ENCODE data around the gene PPP6R2.

Gene PPP6R2

GRCh38 chr22:50445071-50445879 lies 102.1 kb downstream of the PPP6R2 start:
- TF ChIP-seq GATA2 (IDR thresholded peaks at IDR 0.05; ENCODE audit: low read depth, low read length) (no peak), GATA3 (IDR thresholded peaks at IDR 0.05; ENCODE audit: low read depth, low read length) (no peak)

GRCh38 chr22:50445880-50446707 lies 103.0 kb downstream of the PPP6R2 start:
- no peak for TF ChIP-seq GATA2 (IDR thresholded peaks at IDR 0.05; ENCODE audit: low read depth, low read length)
- no peak for TF ChIP-seq GATA3 (IDR thresholded peaks at IDR 0.05; ENCODE audit: low read depth, low read length)

DNA sequence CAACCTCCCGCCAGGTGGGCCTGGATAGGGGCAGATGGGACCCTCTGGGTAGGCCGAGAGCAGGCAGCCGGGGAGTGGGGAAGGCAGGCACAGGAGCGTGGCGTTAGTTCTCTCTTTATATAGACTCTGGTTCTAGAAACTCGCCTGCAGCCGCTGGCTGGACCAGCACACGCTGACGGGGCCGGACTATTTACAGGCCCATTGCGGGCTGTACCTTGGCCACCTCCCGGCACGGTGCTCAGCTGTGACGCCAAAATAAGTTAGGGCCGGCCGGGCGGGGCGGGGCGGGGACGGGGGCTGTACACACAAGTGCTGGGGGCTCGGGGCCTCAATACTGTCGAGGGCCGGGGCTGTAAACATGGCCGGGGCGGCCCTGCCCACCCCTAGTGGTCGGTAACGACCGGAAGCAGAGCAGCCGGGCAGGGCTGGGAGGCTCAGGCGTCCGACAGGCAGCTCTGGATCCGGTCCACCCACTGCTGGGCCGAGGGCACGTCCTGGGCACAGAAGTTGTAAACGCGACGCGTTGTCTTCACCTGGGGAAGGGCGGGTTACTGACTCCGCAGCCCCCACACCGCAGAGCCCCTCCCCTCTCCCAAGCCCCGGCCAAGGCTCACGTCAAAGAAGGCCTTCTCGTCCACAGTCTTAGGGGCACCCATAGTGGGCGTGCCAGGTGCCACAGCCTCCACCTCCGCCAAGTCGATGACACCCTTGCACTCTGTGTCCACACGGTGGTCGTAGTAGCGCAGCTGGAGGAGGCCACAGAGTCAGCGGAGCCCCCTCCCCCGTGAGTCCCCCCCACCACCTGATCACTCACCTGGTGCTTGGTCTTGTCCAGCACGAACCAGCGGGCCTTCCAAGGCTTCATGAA lies 103.8 kb downstream of the PPP6R2 start:
- TF ChIP-seq GATA2 (IDR thresholded peaks at IDR 0.05; ENCODE audit: low read depth, low read length) (no peak), GATA3 (IDR thresholded peaks at IDR 0.05; ENCODE audit: low read depth, low read length) (no peak)

GRCh38 chr22:50447576-50448551 lies 104.7 kb downstream of the PPP6R2 start:
- no peak for TF ChIP-seq GATA3 (IDR thresholded peaks at IDR 0.05; ENCODE audit: low read depth, low read length)
- TF ChIP-seq GATA2 (IDR thresholded peaks at IDR 0.05; ENCODE audit: low read depth, low read length), result no peak

DNA sequence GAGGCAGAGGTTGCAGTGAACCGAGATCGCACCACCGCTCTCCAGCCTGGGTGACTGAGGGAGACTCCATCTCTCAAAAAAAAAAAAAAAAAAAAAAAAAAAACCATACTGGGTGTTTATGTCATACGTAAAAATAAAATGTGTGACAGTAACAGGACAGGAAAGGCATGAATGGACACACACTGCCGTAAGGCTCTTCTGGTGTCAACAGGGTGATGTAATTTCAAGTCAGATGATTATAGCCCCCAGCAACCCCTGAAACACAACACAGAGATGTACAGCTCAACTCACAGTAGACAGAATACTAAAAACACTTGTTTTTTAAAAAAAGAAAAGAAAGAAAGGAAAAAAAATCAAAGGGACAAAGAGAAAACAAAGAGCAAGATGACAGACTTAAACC lies 109.5 kb downstream of the PPP6R2 start:
- TF ChIP-seq GATA2 (IDR thresholded peaks at IDR 0.05; ENCODE audit: low read depth, low read length), result no peak
- no peak for TF ChIP-seq GATA3 (IDR thresholded peaks at IDR 0.05; ENCODE audit: low read depth, low read length)

DNA sequence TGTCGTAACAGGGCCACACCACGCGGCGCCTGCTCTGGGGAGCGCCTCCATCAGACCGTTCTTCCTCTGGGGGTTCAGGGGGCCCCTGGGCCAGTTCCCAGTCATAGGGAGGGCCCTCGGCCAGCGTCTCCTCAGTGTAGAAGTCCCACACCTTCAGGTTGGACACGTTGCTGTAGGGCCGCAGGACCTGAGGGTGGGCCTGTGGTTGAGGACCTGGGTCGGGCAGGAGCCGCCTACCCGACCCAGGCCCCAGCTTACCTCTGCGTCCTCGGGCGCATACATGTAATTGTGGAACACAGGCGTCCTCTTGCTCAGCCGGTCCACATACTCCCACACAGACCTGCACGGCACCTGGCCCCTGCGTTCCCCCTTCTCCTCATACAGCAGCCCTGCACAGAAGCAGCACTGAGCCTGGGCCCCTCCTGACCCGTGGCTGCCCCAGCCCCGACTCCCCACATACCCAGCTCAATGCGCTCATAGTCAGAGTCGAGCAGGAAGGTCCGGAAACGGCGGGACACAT lies 111.5 kb downstream of the PPP6R2 start:
- TF ChIP-seq GATA2 (IDR thresholded peaks at IDR 0.05; ENCODE audit: low read depth, low read length) (no peak), GATA3 (IDR thresholded peaks at IDR 0.05; ENCODE audit: low read depth, low read length) (no peak)

- TF ChIP-seq GATA3 (IDR thresholded peaks at IDR 0.05; ENCODE audit: low read depth, low read length) (no peak), GATA2 (IDR thresholded peaks at IDR 0.05; ENCODE audit: low read depth, low read length) (no peak)
Measured at GRCh38 chr22:50455201-50455600, 112.1 kb downstream of the PPP6R2 start.

GRCh38 chr22:50456026-50456425 lies 112.9 kb downstream of the PPP6R2 start:
- no peak for TF ChIP-seq GATA3 (IDR thresholded peaks at IDR 0.05; ENCODE audit: low read depth, low read length)
- no peak for TF ChIP-seq GATA2 (IDR thresholded peaks at IDR 0.05; ENCODE audit: low read depth, low read length)

DNA sequence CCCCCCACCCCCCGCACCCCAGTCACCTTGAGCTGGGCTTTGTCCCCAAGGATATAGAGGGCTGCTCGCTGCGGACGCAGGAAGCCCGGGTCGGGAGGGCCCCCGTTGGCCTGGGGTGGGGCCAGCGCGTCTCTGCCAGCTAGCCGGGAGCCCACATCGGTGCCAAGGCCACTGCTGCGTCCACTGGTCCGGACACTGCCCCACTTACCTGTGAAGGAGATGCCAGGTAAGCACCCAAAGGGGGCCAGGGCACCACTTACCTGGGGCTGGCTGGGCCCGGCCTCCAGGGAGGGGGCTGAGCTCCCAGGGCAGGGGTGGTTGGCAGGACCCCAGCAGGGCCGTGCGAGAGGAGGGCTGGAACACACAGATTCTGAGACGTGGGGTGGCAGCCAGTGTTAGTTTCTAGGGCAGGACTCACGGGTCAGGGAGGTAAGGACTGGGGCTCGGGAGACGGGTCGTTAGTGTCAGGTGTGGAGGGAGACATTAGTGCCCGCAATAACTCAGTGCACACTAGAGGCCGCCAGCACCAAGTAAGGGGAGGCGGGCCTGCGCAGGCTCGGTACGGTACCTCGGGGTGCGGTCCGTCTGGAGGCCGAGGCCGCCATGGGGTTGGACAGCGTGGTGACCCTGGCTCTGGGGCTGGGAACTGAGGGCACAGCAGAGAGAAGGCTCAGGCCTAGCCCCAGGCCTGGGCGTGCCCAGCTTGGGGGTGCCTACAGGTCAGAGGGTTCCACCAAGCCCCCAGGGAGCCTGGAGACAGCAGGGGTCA lies 113.5 kb downstream of the PPP6R2 start:
- TF ChIP-seq GATA2 (IDR thresholded peaks at IDR 0.05; ENCODE audit: low read depth, low read length) (no peak), GATA3 (IDR thresholded peaks at IDR 0.05; ENCODE audit: low read depth, low read length) (no peak)

GRCh38 chr22:50459016-50459415 lies 115.9 kb downstream of the PPP6R2 start:
- TF ChIP-seq GATA2 (IDR thresholded peaks at IDR 0.05; ENCODE audit: low read depth, low read length) (no peak), GATA3 (IDR thresholded peaks at IDR 0.05; ENCODE audit: low read depth, low read length) (no peak)

GRCh38 chr22:50459496-50460140 lies 116.5 kb downstream of the PPP6R2 start:
- no peak for TF ChIP-seq GATA3 (IDR thresholded peaks at IDR 0.05; ENCODE audit: low read depth, low read length)
- no peak for TF ChIP-seq GATA2 (IDR thresholded peaks at IDR 0.05; ENCODE audit: low read depth, low read length)

Measured in SH-SY5Y (cell line).